HepG2 (cell line): ENCODE data around the gene CRIP1. TPM values are rescaled to one million over a fixed set of nuclear protein-coding genes. Genes with fewer than 3 reads are reported as not detected.

ENCODE experiments used
- ARHGAP35 ChIP-seq: sonication (generic); formaldehyde crosslinking; IDR thresholded peaks from 2 replicates; pipeline ENCODE4 v1.9.0; 2022; ENCODE audit warnings: mild to moderate bottlenecking, inconsistent platforms, moderate library complexity, missing genetic modification reagents, borderline replicate concordance
- ATRX ChIP-seq: sonication (generic); formaldehyde crosslinking; IDR thresholded peaks from 2 replicates; pipeline ENCODE4 v1.4.0; 2020; ENCODE audit warnings: missing genetic modification reagents, borderline replicate concordance
- CTCF ChIP-seq: sonication (generic); formaldehyde crosslinking; IDR thresholded peaks from 2 replicates; pipeline ENCODE4 v1.5.0; 2020; ENCODE audit warnings: mild to moderate bottlenecking, missing genetic modification reagents, moderate library complexity
- HMGA1 ChIP-seq: sonication (generic); formaldehyde crosslinking; conservative IDR thresholded peaks from 2 replicates; pipeline ENCODE4 v1.4.0; 2020; ENCODE audit warnings: missing genetic modification reagents
- HOXA3 ChIP-seq: sonication (generic); formaldehyde crosslinking; IDR thresholded peaks from 2 replicates; pipeline ENCODE4 v1.5.0; 2020; ENCODE audit warnings: missing genetic modification reagents
- KDM2A ChIP-seq: sonication (generic); formaldehyde crosslinking; IDR thresholded peaks from 2 replicates; pipeline ENCODE4 v1.4.0; 2020; ENCODE audit warnings: low read depth, missing genetic modification reagents, borderline replicate concordance
- KDM6A ChIP-seq: IDR thresholded peaks from 2 replicates; pipeline ENCODE4 v1.6.1; 2016; ENCODE audit warnings: low read depth
- MBNL3 ChIP-seq: fragments of 250-450 bp; sonication (Bioruptor Pico); conservative IDR thresholded peaks from 2 replicates; pipeline ENCODE4 v1.8.0; 2022; ENCODE audit warnings: mild to moderate bottlenecking, inconsistent platforms
- MED13 ChIP-seq: sonication (generic); formaldehyde crosslinking; IDR thresholded peaks from 2 replicates; pipeline ENCODE4 v1.5.0; 2020; ENCODE audit warnings: missing genetic modification reagents
- PHF8 ChIP-seq: sonication (generic); formaldehyde crosslinking; IDR thresholded peaks from 2 replicates; pipeline ENCODE4 v1.5.0; 2020; ENCODE audit warnings: missing genetic modification reagents
- RAD21 ChIP-seq: fragments of 450-650 bp; formaldehyde crosslinking; IDR thresholded peaks from 2 replicates; pipeline ENCODE4 v1.5.0; 2020; ENCODE audit warnings: mild to moderate bottlenecking
- SIX1 ChIP-seq: sonication (generic); formaldehyde crosslinking; IDR thresholded peaks from 2 replicates; pipeline ENCODE4 v1.4.0; 2020; ENCODE audit warnings: missing genetic modification reagents, borderline replicate concordance
- TRAFD1 ChIP-seq: sonication (generic); formaldehyde crosslinking; IDR thresholded peaks from 2 replicates; pipeline ENCODE4 v1.5.1; 2020; ENCODE audit warnings: missing genetic modification reagents, mild to moderate bottlenecking, borderline replicate concordance
- ZBTB33 ChIP-seq: sonication (generic); formaldehyde crosslinking; IDR thresholded peaks from 2 replicates; pipeline ENCODE4 v1.4.0; 2020; ENCODE audit warnings: missing genetic modification reagents
- ZNF274 ChIP-seq: sonication (generic); formaldehyde crosslinking; IDR thresholded peaks from 2 replicates; pipeline ENCODE4 v1.5.1; 2020; ENCODE audit warnings: mild to moderate bottlenecking, missing genetic modification reagents
- ZNF547 ChIP-seq: sonication (generic); formaldehyde crosslinking; IDR thresholded peaks from 2 replicates; pipeline ENCODE4 v1.5.1; 2020; ENCODE audit warnings: mild to moderate bottlenecking, missing genetic modification reagents
- ZNF576 ChIP-seq: sonication (generic); formaldehyde crosslinking; IDR thresholded peaks from 2 replicates; pipeline ENCODE4 v1.4.0; 2020; ENCODE audit warnings: mild to moderate bottlenecking, missing genetic modification reagents
- ZSCAN30 ChIP-seq: sonication (generic); formaldehyde crosslinking; IDR thresholded peaks from 2 replicates; pipeline ENCODE4 v1.5.0; 2020; ENCODE audit warnings: mild to moderate bottlenecking, missing genetic modification reagents
- polyA plus RNA-seq, 8 experiments: library from polyadenylated mRNA; depleted of rRNA in 3 of 8; stranded (reverse) in 7 of 8; unstranded in 1 of 8; fragments of >200 nt; fragmentation: Illumina TruSeq in 4 of 8; extraction: Trizol in 4 of 8; gene quantifications; 2 replicates each; pipeline versions ENCODE4 v1.2.1 to v1.2.3, GENCODE V29; 2011 to 2016; ENCODE audit warnings: low read depth in 4 of 8, missing spikeins in 1 of 8, mixed read lengths in 1 of 8; ENCODE audit not compliant: insufficient read depth in 1 of 8
- total RNA-seq, 5 experiments: library from RNA; depleted of rRNA; stranded (reverse); fragments of >200 nt; fragmentation: Illumina TruSeq; extraction: Trizol; gene quantifications; 2 replicates each; pipeline ENCODE4 v1.2.3, GENCODE V29; 2016; ENCODE audit warnings: low read depth in 1 of 5
- TF ChIP-seq, protein P1 (sequence below): IDR thresholded peaks from 2 replicates; pipeline ENCODE4 v1.6.1; 2018; ENCODE audit warnings: missing genetic modification reagents, mild to moderate bottlenecking, missing compliant biosample characterization

The CRIP1 gene
- total and polyA plus RNA-seq, 2 of the 13 experiments (the other 11 are each of a cell fraction or from before 2014, with no cell fraction given), result 53.9 to 59.5 TPM

- TF ChIP-seq MBNL3 (CRISPR knock-in tag) (no peak), CTCF (CRISPR knock-in tag) (peak; percentile 85), ATRX (CRISPR knock-in tag) (no peak), TRAFD1 (CRISPR knock-in tag) (no peak), ARHGAP35 (CRISPR knock-in tag) (no peak), ZNF274 (CRISPR knock-in tag) (0 out of 2 replicates have a peak, but pooled peaks have one; percentile 47), KDM6A (CRISPR knock-in tag) (no peak), ZSCAN30 (CRISPR knock-in tag) (no peak), HMGA1 (no peak), ZNF547 (CRISPR knock-in tag) (0 out of 2 replicates have a peak, but pooled peaks have one; percentile 22), PHF8 (CRISPR knock-in tag) (no peak), ZNF576 (CRISPR knock-in tag) (no peak), KDM2A (CRISPR knock-in tag) (peak; percentile 42; the same call in 1 of the 2 replicates), HOXA3 (CRISPR knock-in tag) (peak; percentile 12; the same call in 1 of the 2 replicates), SIX1 (CRISPR knock-in tag) (no peak), RAD21 (CRISPR knock-in tag) (peak; percentile 81), MED13 (no peak), ZBTB33 (peak; percentile 99)
- TF ChIP-seq, protein P1, sequence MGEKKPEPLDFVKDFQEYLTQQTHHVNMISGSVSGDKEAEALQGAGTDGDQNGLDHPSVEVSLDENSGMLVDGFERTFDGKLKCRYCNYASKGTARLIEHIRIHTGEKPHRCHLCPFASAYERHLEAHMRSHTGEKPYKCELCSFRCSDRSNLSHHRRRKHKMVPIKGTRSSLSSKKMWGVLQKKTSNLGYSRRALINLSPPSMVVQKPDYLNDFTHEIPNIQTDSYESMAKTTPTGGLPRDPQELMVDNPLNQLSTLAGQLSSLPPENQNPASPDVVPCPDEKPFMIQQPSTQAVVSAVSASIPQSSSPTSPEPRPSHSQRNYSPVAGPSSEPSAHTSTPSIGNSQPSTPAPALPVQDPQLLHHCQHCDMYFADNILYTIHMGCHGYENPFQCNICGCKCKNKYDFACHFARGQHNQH (CRISPR knock-in tag), result no peak
These were observed 38.0 kb upstream of the CRIP1 start (continued) for GRCh38 chr14:105448706-105449111.
